Thyroid gland (tissue), 4 donors: Measurements from ENCODE around the gene ACAD10.

ENCODE experiments used
- CTCF ChIP-seq, 6 experiments: fragments of 200-600 bp in 3 of 6; fragments of 450-650 bp in 3 of 6; sonication (generic) in 3 of 6; IDR thresholded peaks; one replicate each; pipeline ENCODE4 v1.5.1; 2016 to 2019; ENCODE audit warnings: antibody characterized with exemption in 6 of 6, mild to moderate bottlenecking in 2 of 6, inconsistent platforms in 1 of 6, moderate library complexity in 1 of 6
- POLR2A ChIP-seq, 2 donors: fragments of 450-650 bp; IDR thresholded peaks; one replicate each; pipeline ENCODE4 v1.6.1; 2017; ENCODE audit warnings: antibody characterized with exemption in 2 of 2, mild to moderate bottlenecking in 2 of 2, moderate library complexity in 1 of 2

- TF ChIP-seq CTCF (IDR thresholded peaks at IDR 0.05) (no peak), POLR2A (IDR thresholded peaks at IDR 0.05) (no peak)
Measured at GRCh38 chr12:111687952-111688351, 2.1 kb downstream of the ACAD10 start.
